Stimulated activated CD8-positive, alpha-beta memory T cell treated with anti-CD3 and anti-CD28 coated beads, Interleukin-15, amount 100 ng/mL, for 1 hour (primary cell): Measurements from ENCODE around the gene NCAPH2.
"Not testable (repeated sequence)": the region's sequence is repeated elsewhere in the genome, so short reads cannot be mapped to it uniquely, and the experiment has no call there.

Source experiments
- DNase-seq: peaks from one replicate; pipeline ENCODE4 v3.0.0-alpha.2; 2020; ENCODE audit warnings: low read depth

NCAPH2 gene

GRCh38 chr22:50530877-50531545, 23.0 kb downstream of the NCAPH2 start:
- peak; percentile 68 for DNase-seq

DNA sequence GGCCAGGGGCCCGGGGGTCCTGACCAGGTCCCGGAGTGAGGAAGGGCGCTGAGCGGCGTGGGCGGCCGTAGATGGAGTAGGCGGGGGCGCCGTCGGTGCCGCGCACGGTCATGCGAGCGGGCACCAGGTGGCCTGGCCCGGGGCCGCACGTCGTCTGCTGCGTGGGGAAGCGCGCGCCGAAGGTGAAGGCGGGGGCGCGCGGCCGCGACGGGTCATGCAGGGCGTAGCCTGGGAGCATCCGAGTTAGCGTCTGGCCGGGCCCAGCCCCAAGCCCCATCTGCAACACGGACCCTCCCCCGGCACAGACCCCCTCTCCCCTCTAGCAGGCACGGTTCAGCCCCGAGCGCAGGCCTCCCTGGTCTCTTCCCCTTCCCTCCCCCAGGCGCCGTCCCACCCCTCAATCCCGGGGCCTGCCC, 23.5 kb downstream of the NCAPH2 start:
- peak; percentile 40 for DNase-seq

DNA sequence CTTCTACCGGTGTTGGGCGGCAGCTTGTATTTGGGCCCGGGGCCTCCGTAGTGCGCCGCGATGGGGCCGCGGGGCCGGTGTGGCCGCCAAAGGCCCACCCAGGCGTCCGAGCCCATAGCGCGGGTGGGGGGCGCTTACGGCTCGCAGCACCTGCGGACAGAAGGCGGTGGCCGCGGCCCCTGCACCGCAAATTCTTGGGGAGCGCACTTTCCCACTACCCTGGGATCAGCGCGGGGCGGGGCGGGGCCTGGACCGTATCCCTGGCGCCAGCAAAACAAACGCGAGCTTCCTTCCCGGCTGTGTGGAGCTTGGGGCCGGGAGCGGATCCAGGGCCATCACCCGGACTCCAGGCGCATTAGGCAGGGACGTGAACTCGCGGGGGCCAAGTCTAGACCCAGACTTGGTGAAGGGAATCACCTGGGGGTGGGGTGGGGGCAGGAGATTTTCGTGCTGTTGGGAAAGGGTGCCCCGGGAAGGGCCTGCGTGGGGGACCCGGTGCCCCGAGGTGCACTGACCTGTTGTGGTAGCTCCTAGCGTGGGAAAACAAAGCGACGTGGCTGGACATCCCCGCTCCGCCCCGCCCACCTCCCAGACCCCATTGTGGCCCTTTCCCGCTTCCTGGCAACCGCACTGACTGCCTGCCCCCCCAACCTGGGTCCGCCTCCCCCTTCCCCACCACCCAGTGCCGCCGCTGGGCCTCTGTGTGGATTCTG, 24.1 kb downstream of the NCAPH2 start:
- DNase-seq: no peak

GRCh38 chr22:50532824-50533796, 25.1 kb downstream of the NCAPH2 start:
- no peak for DNase-seq

DNA sequence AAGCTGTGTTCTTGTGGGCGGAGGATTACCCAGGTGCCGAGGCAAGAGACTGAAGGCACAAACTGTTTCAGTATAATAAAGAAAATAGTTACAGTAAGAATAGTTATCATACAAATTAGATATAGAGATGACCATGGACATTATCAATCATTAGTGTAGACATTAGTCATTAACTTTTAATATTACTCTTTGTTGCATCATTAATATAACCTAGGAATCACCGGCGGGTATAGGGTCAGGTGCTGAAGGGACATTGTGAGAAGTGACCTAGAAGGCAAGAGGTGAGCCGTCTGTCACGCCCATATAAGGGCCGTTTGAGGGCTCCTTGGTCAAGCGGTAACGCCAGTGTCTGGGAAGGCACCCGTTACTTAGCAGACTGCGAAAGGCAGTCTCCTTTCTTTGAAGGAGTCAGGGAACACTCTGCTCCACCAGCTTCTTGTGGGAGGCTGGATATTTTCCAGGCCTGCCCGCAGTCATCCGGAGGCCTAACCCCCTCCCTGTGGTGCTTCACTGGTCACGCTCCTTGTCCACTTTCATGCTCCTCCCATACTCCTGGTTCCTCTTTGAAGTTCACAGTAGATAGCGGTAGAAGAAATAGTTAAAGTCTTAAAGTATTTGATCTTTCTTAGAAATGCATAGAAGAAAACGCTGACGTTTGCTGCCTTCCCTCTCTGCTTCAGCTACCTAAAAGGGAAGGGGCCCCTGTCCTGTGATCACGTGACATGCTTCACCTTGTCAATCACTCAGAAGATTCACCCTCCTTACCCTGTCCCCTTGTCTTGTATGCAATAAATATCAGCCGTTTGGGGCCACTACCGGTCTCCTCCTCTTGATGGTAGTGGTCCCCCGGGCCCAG, 26.1 kb downstream of the NCAPH2 start:
- not testable (repeated sequence) for DNase-seq

- no peak for DNase-seq
Measured at GRCh38 chr22:50535113-50535512, 27.1 kb downstream of the NCAPH2 start.

GRCh38 chr22:50536226-50536625, 28.2 kb downstream of the NCAPH2 start:
- no peak for DNase-seq

DNA sequence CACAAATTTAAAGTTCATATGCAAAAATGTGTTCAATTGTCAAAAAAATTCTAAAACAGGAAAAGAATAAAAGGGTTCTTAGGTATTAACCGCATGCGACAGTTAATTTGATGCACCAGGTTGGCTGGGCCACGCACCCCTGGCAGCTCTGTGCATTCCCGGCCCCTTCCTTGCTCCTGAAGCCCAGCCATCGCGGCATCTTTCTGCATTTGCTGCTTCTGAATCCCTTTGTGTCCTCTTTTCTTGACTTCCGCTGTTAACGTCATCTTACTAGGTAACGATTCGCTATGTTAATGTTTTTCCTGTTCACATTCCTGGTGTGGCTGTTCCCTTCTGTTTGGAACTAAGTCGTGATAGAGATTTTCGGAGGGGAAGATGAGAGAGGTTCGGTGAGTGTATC, 29.7 kb downstream of the NCAPH2 start:
- DNase-seq: no peak

DNA sequence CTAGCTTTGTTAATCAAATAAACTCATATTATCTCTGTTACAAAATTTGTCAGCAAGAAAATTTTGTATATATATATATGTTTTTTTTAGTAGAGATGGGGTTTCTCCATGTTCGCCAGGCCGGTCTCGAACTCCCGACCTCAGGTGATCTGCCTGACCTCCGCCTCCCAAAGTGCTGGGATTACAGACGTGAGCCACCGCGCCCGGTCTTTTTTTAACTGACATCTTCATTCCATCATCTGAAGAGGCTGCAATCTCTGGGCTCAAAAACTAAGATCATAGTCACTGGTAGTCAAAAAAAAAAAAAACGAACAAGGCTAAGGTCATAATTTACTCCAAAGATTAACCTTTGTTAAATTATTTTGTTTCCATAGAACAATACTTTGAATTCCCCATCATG, 32.4 kb downstream of the NCAPH2 start:
- no peak for DNase-seq

- not testable (repeated sequence) for DNase-seq
Measured at GRCh38 chr22:50541667-50542026, 33.6 kb downstream of the NCAPH2 start.

DNA sequence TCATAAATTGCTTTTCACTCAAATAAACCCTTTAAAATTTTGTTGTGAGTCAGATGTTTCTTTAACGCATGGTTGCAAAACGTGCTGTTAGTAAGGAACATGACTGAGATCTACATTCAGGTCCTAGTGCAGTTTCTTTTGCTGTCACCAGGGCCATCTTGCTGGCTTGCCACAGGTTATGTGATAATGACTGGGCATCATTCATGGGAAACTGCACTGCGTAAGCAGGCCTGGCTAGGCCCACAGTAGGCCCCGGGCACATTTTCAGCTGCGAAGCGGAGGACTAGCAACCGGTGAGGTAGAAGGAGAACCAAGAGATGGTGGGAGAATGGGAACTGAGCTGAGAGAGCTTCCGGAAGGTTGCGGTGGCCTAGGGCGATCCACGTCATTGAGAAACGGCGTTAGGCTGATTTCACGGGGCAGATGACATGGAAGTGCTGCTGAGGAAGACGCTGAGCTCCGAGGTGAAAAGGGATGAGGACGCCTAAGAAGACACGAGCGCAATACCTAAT, 34.4 kb downstream of the NCAPH2 start:
- no peak for DNase-seq

DNA sequence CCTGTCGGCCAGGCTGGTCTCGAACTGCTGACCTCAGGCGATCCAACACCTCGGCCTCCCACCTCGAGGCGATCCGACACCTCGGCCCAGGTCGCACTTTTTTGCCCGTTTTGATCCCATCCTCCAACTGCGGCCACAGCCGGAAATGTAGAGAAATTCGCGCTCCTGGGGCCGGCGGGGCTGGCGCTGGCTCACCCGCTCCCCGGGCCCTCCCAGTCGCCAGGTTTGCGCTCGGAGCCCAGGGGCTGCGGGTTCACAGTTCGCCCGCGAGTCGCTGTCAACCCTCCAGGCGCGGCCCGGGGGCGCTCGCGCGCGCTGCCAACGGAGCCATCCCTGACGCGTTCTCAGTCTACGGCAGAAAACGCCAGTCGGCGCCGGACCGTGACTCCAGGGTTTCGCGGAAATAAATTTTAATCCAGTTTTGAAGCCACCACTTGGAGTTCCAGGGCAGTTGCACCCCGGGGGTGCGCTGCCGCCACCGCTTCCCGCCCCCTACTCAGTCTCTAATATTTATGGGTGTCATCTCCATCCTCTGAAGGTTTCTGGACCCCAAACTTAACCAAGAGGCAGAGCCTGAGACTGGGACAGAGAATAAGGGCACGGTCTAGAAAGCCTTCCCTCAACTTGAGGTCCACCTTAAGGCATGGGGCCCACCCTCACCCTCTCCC, 36.2 kb downstream of the NCAPH2 start:
- peak; percentile 67 for DNase-seq

- DNase-seq: no peak
Measured at GRCh38 chr22:50544746-50545253, 36.8 kb downstream of the NCAPH2 start.

DNA sequence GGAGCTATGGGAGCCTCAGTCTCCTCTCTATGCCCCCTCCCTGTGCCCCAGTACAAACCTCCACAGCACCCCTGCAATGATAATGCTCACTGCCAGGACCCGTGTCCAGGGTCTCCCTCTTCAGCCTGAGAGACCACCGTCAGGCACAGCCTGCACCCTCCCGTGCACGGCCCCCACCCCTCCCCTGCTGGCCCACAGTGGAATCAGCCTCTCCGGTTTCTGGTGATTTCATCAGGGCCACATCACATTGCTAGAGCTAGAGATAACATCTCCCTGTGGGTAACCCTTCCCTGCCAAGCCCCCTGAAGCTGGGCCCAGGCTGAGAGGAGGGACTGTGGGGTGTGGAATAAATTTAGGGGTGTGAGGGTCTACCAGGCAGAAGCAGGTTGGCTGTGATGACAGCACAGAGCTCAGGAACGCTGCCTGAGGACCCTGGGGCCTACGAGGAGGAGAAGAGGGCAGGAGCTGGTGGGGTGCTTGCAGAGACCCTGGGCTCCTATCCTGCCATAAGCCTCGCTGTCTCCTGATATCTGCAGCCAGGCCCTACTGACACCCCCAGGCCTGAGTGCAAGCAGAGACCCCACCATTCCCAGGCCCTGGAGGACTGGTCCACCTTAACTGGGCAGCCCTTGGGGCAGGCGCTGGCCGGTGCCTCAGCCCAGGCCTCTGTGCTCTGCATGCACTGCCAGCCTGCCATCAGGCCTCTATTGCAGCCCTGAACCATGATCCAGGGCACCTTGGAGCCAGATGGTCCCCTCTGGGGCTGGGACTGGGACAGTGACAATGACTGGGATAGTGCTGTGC, 37.7 kb downstream of the NCAPH2 start, which contains the start of gene KLHDC7B:
Gene KLHDC7B (plus strand): TSS at position 378 of the 804 bp plus-strand sequence. CDS start 345 bp downstream, at position 723.
- DNase-seq: no peak

DNA sequence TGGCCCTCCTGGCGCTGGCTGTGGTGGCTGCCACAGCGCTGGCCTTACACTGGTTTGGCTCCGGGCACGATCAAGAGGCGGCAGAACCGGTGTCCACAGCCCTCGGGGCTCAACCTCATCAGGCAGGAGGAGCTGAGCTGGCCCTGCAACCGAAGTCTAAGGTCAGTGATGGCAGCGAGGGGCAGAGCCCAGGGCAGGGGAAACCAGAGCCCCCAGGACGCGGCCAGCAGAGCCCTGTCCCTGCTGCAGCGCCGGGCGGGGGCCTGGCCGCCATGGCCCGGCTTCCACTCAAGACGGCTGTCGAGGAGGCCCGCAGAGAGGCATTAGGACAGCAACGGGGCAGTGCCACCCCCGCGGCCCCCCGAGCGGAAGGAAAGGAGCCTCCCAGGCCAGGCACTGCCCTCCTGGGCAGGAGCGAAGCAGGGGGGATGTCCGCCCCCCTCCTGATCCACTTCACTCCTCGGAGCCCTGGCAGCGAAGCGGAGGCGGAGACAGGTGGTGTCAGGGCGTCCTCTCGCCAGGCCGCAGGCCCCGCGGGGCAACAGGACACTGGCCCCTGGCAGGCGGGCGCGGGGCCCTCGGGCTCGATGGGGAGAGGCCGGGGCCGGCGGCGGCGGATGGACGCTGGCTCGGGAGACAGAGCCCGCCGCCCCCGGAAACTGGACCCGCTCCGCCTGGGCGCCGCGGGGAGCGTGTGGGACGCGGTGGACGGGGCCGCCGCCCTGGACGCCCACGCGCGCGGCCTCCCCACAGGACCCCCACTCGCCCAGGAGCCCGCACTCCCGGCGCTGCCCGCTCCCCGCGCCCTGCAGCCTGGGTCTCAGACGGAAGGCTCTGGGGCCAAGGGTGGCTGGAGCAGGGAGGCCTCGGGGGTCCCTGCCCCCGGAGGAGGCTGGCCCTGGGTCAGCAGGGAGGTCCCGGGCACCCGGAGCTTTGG, 38.6 kb downstream of the NCAPH2 start:
- no peak for DNase-seq

- DNase-seq: no peak
Measured at GRCh38 chr22:50547263-50547985, 39.4 kb downstream of the NCAPH2 start.

DNA sequence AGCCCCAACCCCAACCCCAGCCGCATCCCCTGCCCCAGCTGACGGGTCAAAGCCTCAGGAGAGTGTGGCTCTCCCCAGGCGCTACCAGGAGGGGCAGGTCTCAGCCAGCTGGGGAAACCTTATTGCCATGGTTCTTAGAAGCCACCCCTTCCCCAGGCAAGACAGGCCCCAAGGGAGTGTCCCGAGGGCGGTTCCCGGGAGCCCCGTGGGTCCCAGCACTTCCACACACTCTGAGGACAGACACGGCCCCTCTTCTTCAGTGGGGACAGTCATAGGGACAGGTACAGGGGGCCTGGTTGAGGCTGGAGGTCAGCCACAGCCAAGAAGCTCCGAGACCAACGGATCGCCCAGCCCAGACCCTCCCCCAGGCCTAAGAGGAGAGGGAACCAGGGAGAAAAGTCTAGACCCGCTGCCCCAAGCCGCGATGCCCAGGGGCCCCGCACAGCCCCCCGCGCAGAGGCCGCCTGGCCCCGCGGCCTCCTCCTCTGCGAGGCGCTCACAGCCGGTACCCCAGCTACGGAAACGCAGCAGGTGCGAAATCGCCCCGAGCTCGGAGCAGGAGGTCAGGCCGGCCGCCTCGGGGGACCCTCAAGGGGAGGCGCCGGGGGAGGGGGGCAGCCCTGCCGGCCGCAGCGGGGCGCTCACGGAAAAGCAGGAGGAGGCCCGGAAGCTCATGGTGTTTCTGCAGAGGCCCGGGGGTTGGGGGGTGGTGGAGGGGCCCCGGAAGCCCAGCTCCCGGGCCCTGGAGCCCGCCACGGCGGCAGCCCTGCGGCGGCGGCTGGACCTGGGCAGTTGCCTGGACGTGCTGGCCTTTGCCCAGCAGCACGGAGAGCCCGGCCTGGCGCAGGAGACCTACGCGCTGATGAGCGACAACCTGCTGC, 40.3 kb downstream of the NCAPH2 start:
- no peak for DNase-seq
